Activated CD4-positive, alpha-beta T cell treated with anti-CD3 and anti-CD28 coated beads, Interleukin-2, amount 50 U/mL, for 48 hours (primary cell): ENCODE measurements around the gene ICAM2.
A peak's percentile ranks its signal among the peaks of the same experiment; 100 is the strongest.
"Not testable (repeated sequence)": the region's sequence is repeated elsewhere in the genome, so short reads cannot be mapped to it uniquely, and the experiment has no call there.

Experiments
- DNase-seq, 2 experiments: peaks; one replicate each; pipeline ENCODE4 v3.0.0-alpha.2; 2020

The ICAM2 gene

DNA sequence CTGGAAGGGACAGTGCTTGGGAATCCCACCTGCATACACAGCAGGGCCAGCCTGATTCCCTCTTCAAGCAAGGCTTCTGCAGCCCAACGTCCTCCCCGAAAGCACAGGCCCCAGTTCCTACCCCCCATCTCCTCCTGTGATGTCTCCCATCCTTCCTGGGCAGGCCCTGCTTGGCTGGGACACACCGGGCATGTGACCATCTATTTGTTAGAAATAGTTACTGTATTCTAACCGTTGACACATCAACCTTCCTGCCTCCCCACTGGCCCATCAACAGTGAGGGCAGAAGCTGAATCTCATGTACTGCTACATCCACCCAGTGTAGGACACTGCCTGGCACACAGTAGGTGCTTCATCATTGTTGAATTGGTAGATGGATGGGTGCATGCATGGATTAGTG is 11.6 kb downstream of the ICAM2 start:
- no peak for DNase-seq

DNA sequence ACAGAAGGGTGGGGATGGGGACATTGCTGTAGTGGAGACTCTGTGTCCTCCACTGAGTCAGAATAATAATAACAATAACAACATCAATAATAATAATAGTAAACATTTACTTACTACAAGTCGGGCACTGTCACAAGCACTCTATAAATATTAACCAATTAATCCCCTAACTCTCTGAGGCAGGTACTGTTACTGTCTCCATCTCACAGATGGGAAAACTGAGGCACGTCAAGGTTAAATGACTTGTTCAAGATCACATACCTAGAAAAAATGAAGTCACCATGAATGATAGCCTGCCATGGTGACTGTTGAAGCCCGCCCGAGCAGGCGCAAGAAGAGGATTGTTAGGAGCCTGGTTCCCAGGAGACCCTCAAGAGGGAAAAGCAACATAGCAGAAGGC is 12.1 kb downstream of the ICAM2 start:
- no peak for DNase-seq

DNA sequence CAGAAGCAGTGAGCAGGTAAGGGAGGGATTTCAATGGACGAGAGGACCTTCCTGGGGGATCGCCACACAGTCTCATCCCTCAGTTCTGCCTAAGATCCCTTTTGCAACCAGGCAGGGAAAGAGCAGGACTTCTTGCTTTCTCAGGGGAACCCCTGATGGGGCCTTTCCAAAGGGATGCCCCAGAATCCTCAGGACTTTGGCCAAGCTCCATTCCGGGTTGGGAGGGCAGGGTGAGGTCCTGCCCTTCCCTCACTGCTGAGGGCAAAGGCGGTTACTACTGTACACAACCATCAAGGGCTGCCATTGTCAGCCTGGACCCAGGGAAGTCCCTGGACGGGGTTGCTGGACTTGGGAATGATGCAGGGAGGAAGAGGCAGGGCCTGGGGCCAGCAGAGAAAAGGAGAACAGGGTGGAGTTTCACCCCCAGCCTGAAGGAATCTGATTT is 12.6 kb downstream of the ICAM2 start:
- DNase-seq = no peak

DNA sequence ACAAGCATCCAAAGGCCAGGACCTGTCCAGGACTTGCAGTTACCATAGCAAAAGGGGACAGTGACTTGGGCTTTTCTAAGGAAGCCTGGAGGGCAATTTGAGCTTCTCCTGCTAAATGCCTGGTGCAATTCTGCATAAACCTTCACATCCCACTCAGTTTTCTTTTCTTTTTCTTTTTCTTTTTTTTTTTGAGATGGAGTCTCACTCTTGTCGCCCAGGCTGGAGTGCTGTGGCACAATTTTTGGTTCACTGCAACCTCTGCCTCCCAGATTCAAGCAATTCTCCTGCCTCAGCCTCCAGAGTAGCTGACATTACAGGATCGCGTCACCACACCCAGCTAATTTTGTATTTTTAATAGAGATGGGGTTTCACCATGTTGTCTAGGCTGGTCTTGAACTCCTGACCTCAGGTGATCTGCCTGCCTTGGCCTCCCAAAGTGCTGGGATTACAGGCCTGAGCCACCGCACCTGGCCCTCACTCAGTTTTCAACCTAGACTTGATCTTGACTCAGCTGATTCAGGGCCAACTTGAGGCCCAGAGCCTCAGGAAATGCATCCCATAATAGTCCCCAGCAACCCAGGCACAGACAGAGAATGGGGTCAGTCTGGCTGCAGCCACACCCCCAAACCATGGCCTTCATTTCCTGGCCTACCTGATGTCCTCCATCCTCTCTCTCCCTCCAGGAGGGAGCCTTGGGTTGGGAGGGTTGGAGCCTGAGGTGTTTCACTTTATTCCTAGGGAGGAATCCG is 13.2 kb downstream of the ICAM2 start:
- not testable (repeated sequence) for DNase-seq

DNA sequence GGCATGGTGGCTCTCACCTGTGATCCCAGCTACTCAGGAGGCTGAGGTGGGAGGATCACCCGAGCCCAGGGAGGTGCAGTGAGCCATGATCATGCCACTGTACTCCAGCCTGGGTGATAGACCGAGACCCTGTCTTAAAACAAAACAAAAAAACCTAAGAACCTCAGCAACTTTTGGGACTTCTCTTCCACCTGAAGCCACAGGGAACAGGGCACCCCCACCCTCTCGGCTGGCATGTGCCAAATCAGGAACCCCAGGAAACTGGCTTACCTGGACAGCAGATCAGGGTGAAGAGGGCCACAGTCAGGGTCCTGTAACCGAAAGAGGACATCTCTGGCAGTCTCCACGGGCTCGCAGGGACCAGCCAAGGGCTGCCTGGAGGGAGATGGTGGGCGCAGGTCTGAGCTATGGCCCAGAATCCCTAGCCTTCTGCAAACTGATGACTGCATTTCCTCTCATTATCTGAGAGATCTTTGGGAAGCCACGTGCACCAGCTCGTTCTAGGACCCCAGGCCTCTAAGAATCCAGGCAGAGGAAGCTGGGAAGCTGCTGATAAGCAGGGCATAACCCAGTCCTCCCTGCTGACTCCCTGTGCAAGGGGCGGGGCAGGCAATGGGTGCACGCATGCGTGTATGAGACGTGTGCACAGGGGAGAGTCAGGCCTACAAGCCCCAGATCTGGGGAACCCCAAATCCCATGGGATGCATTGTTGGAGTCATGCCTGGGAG is 13.9 kb downstream of the ICAM2 start:
- DNase-seq = no peak

DNA sequence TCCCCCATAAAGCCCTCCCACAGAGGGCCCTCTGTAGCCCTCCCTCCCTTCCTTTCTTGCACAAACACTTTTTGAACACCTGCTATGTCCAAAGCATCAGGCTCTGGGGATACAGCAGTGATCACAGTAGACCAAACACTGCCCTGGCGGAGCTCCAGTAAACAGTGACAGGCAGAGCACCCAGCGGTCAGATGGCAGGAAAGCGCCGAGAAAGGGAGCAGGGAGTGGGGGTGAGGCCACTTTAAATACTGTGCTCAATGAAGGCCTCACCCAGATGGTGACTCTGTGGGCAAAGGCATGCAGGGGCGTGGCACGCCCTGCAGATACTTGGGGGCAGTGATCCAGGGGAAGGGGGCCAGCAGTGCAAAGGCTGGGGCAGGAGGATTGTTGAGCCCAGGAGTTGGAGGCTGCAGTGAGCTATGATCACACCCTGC is 14.7 kb downstream of the ICAM2 start:
- no peak for DNase-seq

DNA sequence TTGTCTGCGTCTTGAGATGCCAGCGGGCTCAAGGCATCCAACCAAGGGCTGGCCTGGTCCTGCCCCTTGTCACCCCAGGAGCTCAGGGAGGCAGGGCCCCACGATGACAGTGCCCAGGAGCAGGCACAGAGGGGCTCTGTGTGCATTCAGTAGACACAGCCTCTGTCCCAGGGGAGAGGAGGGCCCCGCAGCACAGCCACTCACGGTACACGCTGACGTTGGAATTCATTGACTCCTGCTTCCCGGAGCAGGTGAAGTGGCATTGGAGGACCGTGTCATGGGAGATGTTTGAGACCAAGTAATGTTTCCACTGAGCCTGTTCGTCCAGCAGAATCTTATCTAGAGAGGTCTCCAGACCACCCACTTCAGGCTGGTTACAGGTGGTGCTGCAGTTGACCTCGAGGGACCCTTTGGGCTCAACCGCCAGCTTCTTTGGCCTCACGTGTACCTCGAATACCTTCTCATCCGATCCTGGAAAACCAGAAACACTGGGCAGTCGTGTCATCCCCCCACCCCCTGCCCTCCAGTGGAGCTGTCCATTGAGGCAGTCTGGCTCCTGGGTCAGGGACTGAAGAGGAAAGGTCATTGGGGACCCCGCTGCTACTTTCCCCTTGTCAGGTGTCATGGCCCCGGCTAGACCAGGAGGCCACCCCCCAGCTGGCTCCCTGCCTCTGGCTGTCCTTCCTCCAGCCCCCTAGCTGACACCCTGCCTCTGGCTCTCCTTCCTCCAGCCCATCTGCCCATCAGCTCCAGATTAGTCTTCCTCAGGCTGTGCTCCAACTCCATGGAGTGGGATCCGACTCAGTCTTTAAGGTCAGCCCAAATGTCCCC is 15.3 kb downstream of the ICAM2 start:
- no peak for DNase-seq

DNA sequence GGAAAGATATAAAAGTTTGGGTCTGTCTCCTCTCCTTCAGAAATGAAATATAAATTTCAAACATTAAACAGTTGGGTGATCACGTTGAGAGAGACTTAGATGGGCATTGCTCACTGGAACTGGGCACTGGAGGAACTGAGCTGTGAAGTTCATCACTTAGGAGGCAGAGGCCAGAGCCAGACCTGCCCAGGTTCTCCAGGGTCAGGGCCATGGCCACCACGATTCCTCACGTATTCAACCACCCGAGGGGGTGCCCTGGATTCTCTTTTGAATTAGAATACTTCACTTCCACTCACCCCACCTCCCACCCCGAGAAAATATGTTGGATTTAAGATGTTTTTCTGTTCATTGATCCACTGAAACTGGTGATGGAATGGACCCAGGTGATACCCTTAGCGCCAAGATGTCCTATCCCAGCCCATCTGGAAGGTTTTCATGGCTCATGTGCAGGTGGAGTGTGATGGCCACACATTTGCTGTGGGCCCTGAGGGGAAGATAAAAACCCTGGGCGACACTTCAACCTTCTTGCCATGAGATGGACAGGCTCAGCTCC is 16.1 kb downstream of the ICAM2 start:
- DNase-seq = no peak

DNA sequence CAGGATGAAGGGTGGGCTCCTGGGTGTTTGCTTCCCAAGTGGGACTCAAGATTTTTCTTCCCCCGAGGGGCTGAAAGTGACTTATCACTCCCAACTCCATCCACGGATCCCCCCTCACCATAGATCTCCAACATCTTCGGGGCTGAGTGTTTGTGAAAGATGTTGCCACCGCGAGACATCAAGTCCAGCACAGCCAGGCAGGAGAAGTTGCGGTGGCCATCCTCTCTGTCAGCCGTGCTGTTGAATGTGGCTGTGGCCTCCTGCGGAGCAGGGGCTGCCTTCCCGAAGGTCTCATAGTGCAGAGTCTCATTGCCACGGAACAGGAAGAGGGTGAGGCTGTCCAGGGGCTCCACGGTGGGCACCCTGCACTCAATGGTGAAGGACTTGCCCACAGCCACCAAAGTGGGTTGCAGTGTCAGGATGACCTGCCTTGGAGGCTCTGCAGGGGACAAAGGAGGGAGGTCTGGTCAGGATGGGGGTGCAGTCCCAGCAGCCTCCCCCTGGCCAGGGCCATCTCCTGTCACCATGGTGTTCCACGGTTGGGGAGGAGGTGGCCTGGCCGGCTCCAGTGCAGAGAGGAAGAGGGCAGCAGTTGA is 16.8 kb downstream of the ICAM2 start:
- no peak for DNase-seq

DNA sequence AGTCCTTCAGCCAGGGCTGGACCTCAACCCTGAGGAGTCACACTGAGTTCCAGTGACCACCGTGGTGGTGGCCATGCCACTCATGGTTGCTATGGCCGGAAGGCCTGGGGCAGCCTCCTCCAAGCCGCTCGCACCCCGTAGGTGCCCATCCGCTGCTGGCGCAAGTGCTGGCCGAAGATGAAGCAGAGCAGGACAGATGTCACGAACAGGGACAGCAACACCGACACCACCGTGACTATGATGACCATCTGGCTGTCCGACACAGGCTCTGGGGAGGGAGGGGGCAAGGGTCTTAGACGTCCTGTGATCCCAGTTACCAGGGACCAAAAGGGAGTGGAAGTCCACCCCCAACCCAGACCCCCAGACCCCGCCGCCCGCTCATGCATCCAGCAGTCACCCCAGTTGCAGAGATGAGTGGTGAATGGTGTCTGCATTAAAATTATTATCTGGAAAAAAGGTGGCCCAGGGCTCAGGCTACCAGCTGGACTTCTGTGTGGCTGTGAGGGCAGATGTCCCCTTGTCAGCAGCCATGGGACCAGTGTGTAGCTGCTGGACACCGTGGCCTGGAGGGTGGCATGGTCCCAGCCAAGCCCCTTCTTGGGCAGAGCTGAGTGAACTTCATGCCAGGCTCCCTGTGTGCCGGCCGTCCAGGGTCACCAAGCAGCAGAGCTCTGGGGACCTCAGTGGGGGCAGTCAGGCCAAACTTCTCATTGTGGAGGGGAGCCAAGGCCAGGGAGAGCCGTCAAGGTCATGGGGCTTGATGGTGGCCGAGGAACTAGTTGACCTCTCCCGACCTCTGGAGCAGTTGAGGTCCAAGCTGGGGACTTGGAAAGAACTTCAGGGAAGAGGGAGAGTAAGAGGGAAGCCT is 17.5 kb downstream of the ICAM2 start:
- no peak for DNase-seq

DNA sequence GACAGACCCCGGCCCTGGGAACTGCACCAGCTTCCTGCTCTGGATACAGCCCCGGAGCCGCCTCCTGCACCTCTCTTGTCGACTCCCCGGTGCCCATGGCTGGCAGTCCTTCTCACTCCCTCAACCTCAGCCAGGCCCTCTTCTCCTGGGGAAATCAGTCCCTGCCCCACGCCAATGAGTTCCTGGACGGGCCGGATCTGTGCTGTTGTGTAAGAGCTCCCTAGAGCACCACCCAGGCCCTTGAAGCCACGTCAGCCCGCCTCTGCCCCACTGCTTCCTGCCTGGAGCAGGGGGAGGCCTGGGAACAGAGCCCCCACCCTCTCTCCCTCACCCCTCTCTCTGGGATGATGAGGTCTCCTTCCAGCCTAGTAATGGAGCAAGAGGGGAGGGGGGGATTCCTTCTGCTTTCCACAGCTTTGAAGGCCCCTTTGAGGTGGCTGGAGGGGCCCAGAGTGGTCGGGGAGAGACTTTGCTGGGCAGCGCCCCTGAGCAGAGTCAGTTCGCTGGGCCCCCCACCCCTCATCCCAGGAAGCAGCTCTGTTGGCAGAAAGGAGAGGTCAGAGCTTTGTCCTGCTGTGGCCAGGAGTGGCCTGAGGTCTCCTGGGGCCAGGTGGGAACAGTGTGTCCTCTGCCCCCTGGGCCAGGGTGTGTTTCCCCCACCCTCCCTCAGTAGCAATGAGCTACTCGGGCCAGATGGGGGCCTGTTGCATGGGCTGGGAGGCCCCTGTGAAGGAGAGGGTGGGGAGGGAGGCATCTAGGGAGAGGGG is 18.5 kb downstream of the ICAM2 start:
- DNase-seq = no peak

DNA sequence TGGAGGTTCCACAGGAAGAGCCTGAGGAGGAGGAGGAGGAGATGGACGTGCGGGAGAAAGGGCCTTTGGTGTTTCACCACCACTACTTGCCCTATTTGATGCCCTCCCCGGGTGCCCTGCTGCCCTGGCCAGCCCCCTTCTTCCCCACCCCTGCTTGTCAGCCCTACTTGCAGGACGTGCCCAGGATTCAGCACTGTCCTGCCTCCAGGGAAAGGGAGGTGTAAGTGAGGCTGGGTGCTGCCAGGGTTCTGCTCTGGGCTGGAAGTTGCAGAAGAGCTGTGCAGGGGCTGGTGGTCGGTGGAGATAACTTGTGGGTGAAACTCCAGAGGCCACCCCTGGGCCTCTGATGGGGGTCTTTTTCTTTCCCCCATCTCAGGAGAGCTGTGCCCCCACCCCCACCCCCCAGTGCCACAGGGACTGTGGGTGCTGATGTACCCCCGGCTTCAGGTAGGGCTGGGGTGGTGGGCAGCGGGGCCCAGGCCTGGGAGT is 19.3 kb downstream of the ICAM2 start:
- DNase-seq = no peak

DNA sequence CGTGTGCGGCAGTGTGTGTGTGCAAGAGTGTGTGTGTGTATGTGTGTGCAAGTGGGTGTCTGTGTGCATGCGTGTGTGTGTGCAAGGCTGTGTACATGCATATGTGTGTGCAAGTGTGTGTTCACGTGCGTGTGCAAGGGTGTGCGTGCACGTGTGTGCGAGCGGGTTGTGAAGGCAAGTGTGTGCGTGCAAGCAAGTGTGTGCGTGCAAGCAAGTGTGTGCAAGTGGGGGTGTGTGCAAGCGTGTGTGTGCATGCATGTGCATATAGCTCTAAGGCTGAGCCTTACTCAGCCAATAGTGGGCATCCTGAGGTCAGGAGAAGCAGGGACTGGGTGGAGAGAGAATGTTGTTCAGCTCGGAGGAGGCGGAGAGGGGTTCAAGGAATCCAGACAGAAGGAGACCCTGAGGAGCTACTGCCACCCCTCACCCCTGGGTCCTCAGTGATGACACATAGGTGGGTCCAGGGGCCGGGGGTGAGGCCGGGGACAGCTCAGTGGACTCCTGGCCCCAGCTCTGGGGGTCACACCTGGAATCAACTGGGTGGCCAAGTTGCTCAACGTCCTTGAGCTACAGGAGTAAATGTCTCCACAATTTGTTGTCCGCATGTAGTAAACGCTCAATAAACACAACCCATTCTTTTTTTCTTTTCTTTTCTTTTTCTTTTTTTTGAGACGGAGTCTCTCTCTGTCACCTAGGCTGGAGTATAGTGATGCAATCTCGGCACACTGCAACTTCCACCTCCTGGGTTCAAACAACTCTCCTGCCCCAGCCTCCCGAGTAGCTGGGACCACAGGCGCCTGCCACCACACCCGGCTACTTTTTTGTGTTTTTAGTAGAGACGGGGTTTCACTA is 20.5 kb downstream of the ICAM2 start:
- no peak for DNase-seq

DNA sequence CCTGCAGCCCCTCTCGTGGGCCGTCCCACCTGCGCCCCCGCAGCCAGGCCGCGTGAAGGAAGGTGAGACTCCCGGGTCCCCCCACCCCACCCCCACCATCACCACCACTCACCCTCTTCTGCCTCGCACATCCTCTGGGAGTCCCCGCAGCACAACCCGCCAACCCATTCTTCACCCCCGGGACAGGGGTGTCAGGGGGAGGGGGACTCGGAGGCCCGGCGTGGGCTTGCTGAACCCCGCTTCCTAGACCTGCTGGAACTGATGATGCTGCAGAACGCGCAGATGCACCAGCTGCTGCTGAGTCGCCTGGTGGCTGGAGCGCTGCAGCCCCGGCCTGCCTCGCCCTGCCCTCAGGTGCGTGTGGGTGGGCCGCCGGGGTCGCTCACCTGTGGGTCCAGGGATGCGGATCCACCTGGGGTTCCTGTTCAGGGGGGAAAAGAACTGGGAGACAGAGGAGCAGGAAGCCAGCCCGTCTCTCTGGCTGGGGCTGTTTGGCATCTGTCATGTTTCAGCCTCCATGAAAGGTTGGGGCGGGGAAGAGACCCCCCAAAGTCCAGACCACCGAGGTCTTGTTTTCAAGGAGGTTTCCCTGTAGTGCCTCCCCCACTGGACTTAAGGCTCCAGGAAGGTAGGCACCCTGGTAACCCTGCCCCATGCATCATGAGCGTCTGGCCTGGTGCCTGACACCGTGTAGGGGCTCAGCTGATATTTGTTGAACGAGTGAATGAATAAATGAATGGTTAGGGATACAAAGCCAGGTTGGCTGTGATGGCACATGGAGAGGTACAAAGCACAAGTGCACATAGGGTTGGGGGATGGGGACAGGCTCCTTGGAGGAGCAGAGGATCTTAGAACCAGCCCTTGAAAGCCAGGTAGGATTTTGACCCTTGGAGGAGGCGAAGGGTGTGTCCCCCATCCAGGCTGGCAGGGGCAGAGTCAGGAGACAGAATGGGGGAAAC is 21.4 kb downstream of the ICAM2 start:
- DNase-seq = no peak

DNA sequence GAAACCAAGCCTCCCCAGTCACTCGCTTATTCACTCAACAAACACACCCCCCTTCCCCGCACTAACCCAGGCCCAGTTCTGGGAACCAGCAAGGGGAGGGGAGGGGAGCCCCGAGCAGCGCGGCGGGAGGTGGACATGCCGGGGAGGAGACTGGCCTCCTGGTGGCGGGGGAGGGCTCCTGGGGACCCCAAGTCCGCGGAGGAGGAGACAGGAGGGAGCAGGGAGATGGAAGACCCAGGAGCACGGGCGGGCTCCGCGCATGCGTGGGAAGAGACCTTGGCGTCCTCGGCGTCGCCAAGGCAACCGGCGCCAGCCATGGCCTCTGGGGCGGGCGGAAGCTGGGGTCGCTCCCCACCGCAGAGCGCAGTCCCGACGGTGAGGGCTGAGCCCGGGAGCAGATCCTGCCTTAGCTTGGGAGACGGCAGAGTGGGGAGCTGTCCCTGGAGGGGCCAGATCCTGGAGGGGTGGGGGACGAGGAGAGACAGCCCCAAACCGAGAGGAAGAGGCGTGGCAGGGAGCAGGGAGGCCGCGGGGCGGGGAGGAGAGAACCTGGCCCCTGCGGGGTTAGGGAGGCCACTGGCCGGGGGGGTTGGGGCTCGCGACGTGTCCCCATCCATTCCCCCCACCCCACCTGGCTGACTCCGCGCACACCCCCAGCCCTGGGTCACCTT is 22.2 kb downstream of the ICAM2 start, which contains the start of gene PRR29:
Gene PRR29, plus strand, starts transcription at position 302 of the 671 bp plus-strand sequence. Its CDS starts 14 bp downstream, at position 316.
- DNase-seq = peak; percentile 74 to 78

DNA sequence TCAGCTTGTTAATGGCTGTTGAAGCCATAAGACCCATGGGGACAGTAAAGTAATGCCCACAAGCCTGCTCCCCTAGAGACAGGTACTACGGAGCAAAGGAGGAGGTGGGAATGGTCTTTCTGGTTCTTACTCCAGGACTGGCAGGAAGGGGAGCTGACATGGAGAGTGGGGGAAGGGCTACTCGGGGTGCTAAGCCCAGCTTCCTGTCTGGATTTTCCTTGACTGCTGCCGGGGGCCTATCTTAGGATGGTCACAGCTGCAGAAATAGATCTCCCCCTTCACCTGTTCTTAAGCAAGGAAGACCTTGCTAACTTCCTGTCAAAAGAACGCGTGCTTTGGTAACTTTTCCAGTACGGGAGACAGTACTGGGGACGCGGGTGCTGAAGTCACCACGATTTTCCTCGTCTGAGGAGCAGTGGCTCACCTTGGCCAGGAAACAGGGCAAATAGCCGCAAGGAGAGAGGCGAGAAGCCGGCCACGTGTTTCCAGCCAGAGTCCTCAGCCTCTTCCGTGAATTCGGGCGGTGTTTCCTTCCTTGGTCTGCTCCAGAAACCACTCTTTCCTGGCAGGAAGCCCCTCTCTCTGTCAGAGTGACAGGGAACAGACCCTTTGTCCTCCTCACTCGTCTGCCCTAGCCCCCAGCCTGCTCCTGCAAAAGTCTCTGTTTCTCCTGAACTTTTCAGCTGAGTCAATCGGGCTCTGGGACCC is 22.9 kb downstream of the ICAM2 start:
- no peak for DNase-seq
